ENCODE results near the gene GNS. TPM values are rescaled to one million over a fixed set of nuclear protein-coding genes. Genes with fewer than 3 reads are reported as not detected.

The GNS gene
- total and polyA plus RNA-seq, 2 of the 4 experiments (the other 2 are of a cell fraction), result 60.4 to 80.7 TPM

GRCh38 chr12:64801381-64801780 is 42.2 kb upstream of the GNS start:
- CTCF ChIA-PET, result interaction anchor here (0.8 to 1.7 kb wide), 8 partner anchors 9 to 288 kb away, joined by 3 to 10 read pairs (median 3); partner anchors contain the start of gene GNS
- Histone ChIP-seq H2BK120ac (ENCODE audit: low read depth, low read length) (no peak overlapping the region), H3K36me3 (ENCODE audit: control insufficient read depth, insufficient read depth, low read length) (no peaks in the 10 kb centered on the region), H4K91ac (ENCODE audit: insufficient read depth, low read depth, low read length) (no peak overlapping the region), H3K4me1 (ENCODE audit: control insufficient read depth, insufficient read depth, low read length) (no peaks in the 10 kb centered on the region; the same call in 1 of the 2 replicates), H3K4me3 (ENCODE audit: insufficient read depth, low read depth, low read length) (no peak overlapping the region), H2BK5ac (ENCODE audit: low read depth, low read length, poor library complexity, severe bottlenecking) (no peak overlapping the region), H3K9me1 (ENCODE audit: insufficient read depth, low read length) (no peaks in the 10 kb centered on the region), H3K14ac (replicated peaks; ENCODE audit: low read depth, low read length) (no peak overlapping the region), H2AK5ac (ENCODE audit: low read depth, low read length) (no peak overlapping the region), H3K18ac (ENCODE audit: low read depth, low read length) (no peak overlapping the region), H3K23ac (ENCODE audit: low read depth, low read length) (no peak overlapping the region), H3K9me3 (ENCODE audit: control insufficient read depth, insufficient read depth, low read length) (no peaks in the 10 kb centered on the region), H3K79me1 (ENCODE audit: low read depth in 1 of 2, low read length in 2 of 2) (no peaks in the 10 kb centered on the region), H4K5ac (ENCODE audit: low read depth, low read length) (no peak overlapping the region), H2AK9ac (replicated peaks; ENCODE audit: low read depth, low read length, poor library complexity) (no peak overlapping the region), H4K8ac (ENCODE audit: low read depth in 2 of 2, low read length in 2 of 2) (no peak overlapping the region), H2BK20ac (ENCODE audit: low read depth, low read length) (no peak overlapping the region), H3K27ac (ENCODE audit: insufficient read depth, low read length) (no peak overlapping the region), H3K56ac (ENCODE audit: extremely low read depth, insufficient read depth, low read length) (no peak overlapping the region), H3K9ac (ENCODE audit: low read depth, low read length) (no peak overlapping the region), H3K4me2 (ENCODE audit: low read depth, low read length) (no peak overlapping the region), H2BK15ac (ENCODE audit: low read depth, low read length) (no peak overlapping the region), H3K27me3 (ENCODE audit: control insufficient read depth, insufficient read depth, low read length) (peaks cover 23% of the 10 kb centered on the region), H4K20me1 (ENCODE audit: insufficient read depth, low read length) (no peaks in the 10 kb centered on the region), H3K4ac (ENCODE audit: low read depth, low read length) (no peak overlapping the region), H2AFZ (replicated peaks; ENCODE audit: low read length, poor library complexity) (no peak overlapping the region)
- ATAC-seq (ENCODE audit: low read depth) (peak; percentile 38; the same call in 1 of the 2 replicates), DNase-seq (no peak)
- POLR2A ChIA-PET (ENCODE audit: unreplicated experiment), result no interaction called here
- no TSS peak for BruUV-seq (replicated peaks)
- intact Hi-C loops (cut with micrococcal nuclease), result loop anchor here (10.0 kb wide), 1 partner anchor 1303 kb away; no protein-coding TSS in a partner anchor
- no CpG with 5 or more reads among the region's 2 CpGs for WGBS, 2 experiments (ENCODE audit: extremely low coverage in 2 of 2, insufficient read length in 1 of 2)
- dilution Hi-C loops (cut with HindIII; ENCODE audit: low sequenced_read_pairs, unreplicated experiment), result no loop called here
- in situ Hi-C loops (cut with MboI; ENCODE audit: low sequenced_read_pairs), result no loop called here
- TF ChIP-seq CTCF (conservative IDR thresholded peaks at IDR 0.05; ENCODE audit: low read depth, low read length) (peak; percentile 39; the same call in 1 of the 2 replicates), USF2 (IDR thresholded peaks at IDR 0.05; ENCODE audit: low read depth, low read length) (no peak), SMC3 (IDR thresholded peaks at IDR 0.05; ENCODE audit: low read depth, low read length) (no peak)

Data from IMR-90 (cell line).